ENCODE data around the gene STMN1.

The STMN1 gene

DNA sequence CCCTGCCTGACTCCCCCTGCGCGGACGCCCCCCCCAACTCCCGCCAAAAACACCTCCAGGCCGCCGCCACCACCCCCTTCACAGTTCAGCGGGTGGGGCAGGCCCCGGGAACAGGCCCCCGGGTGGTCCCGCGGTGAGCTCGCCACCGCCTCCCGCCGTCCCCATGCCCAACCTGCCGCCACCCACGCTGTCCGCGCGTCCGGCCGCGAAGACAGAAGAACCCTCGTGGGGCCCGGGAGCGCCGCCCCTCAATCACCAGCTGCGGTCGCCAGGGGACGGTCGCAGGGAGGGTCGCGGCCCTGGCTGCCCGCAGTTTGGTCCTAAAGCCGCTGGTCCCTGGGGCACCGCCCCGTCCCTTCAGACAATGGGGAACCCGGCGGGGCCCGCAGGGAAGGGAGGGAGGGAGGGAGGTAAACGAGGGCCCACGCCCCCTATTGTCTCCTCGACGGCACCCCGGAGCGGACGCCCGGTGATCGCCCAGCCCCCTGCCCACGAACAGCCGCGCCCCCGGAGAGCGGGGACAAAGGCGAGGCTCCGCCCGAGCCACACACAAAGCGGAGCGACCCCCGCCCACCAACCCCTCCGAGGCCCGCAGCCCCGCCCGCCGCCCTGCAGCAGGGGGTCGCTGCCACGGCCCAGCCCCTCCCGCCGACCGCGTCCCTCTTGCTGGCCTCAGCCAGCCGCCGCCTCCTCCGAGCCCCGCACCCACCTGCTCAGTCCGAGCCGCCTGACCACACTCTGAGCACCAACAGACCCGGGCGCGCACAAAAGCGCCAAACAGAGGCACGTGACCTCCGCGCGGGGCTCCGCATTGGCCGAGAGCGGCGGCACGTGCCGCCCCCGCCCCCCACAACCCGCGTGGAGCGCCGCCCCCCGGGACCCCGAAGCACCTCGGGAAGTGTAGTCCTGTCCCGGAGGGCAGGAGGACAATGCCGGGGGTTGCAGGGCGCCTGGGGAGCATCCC, at the start of gene STMN1:
STMN1 (minus strand) TSS at position 740 of the 964 bp plus-strand sequence. CDS start 1,743 bp downstream, outside the sequence.
- Histone ChIP-seq H3K27me3 (ENCODE audit: insufficient read depth, low read depth) (no peaks in the 10 kb centered on the region), H3K4me1 (ENCODE audit: low read depth, poor library complexity, severe bottlenecking) (peaks cover 26% of the 10 kb centered on the region), H3K4me2 (peak within 1 kb of the TSS; percentile 83), H3K4me3 (IDR thresholded peaks at IDR 0.05; ENCODE audit: insufficient read depth, low read depth, low read length) (peak within 1 kb of the TSS; percentile 92), H4K20me1 (ENCODE audit: insufficient read depth) (0 out of 2 replicates have a peak, but pooled peaks cover 3% of the 10 kb centered on the region), H3K36me3 (ENCODE audit: insufficient read depth) (peaks cover 4% of the 10 kb centered on the region; the same call in 1 of the 2 replicates), H3K79me2 (ENCODE audit: insufficient read depth, low read depth) (peaks cover 33% of the 10 kb centered on the region), H3K9ac (peak within 1 kb of the TSS; percentile 88), H2AFZ (ENCODE audit: low read depth) (peak within 1 kb of the TSS; percentile 60), H3K27ac (peak within 1 kb of the TSS; percentile 65)
- TF ChIP-seq, protein P1, sequence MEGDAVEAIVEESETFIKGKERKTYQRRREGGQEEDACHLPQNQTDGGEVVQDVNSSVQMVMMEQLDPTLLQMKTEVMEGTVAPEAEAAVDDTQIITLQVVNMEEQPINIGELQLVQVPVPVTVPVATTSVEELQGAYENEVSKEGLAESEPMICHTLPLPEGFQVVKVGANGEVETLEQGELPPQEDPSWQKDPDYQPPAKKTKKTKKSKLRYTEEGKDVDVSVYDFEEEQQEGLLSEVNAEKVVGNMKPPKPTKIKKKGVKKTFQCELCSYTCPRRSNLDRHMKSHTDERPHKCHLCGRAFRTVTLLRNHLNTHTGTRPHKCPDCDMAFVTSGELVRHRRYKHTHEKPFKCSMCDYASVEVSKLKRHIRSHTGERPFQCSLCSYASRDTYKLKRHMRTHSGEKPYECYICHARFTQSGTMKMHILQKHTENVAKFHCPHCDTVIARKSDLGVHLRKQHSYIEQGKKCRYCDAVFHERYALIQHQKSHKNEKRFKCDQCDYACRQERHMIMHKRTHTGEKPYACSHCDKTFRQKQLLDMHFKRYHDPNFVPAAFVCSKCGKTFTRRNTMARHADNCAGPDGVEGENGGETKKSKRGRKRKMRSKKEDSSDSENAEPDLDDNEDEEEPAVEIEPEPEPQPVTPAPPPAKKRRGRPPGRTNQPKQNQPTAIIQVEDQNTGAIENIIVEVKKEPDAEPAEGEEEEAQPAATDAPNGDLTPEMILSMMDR (conservative IDR thresholded peaks at IDR 0.05; ENCODE audit: low read depth, low read length): no peak

DNA sequence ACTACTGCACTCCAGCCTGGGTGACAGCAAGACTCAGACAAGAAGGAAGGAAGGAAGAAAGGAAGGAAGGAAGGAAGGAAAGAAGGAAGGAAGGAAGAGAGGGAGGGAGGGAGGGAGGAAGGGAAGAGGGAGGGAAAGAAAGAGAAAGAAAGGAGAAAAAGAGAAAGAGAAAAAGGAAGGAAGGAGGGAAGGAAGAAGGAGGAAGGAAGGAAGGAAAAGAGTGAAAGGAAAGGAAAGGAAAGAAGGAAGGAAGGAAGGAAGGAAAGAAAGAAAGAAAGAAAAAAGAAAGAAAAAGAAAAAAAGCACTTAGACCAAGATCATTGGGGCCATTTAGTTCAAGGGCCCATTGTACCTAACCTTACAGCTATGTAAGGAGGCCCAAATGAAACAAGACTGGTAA, 49.3 kb upstream of the STMN1 start:
- H3K4me2 ChIP-seq: no peak overlapping the region
- no peaks in the 10 kb centered on the region for H3K36me3 ChIP-seq (ENCODE audit: insufficient read depth)
- H3K4me3 ChIP-seq (IDR thresholded peaks at IDR 0.05; ENCODE audit: insufficient read depth, low read depth, low read length): no peak overlapping the region
- H3K27me3 ChIP-seq (ENCODE audit: insufficient read depth, low read depth): no peaks in the 10 kb centered on the region
- no peaks in the 10 kb centered on the region for H3K79me2 ChIP-seq (ENCODE audit: insufficient read depth, low read depth)
- H4K20me1 ChIP-seq (ENCODE audit: insufficient read depth): no peaks in the 10 kb centered on the region
- TF ChIP-seq, protein P1 (conservative IDR thresholded peaks at IDR 0.05; ENCODE audit: low read depth, low read length): no peak
- H2AFZ ChIP-seq (ENCODE audit: low read depth): no peak overlapping the region
- no peak overlapping the region for H3K9ac ChIP-seq
- H3K27ac ChIP-seq: no peak overlapping the region
- no peaks in the 10 kb centered on the region for H3K4me1 ChIP-seq (ENCODE audit: low read depth, poor library complexity, severe bottlenecking)

DNA sequence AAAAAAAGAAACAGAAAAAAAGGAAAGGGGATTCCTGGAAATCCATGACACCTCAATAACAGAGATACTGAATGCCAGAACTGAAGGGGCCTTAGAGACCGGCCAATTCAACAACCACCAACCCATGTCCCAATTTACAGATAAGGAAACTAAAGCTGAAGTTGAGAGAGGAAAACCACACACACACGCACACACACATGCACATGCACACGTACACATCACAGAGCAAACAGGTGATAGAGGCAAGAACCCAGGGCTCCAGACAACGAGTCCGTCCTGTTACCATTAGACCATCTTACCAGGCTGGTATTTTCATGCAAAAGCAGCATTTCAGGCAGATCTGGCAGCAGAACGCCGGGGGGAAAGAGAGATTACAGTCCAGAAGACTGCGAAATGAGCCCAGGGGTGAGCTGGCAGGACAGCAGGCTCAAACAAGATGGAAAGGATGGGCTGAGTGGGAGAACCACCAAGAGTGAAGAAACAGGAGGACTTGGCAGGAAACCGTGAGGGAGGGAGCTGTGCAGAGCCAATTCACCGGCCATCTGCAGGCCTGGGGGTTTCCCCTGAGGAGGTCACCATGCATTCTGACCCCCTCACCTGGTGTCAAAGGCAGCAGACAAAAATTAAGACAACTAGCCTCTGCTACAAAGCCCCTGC, 48.2 kb upstream of the STMN1 start:
- H3K4me2 ChIP-seq: no peak overlapping the region
- no peaks in the 10 kb centered on the region for H4K20me1 ChIP-seq (ENCODE audit: insufficient read depth)
- H3K27me3 ChIP-seq (ENCODE audit: insufficient read depth, low read depth): no peaks in the 10 kb centered on the region
- no peak overlapping the region for H2AFZ ChIP-seq (ENCODE audit: low read depth)
- H3K36me3 ChIP-seq (ENCODE audit: insufficient read depth): no peaks in the 10 kb centered on the region
- TF ChIP-seq, protein P1 (conservative IDR thresholded peaks at IDR 0.05; ENCODE audit: low read depth, low read length): no peak
- no peaks in the 10 kb centered on the region for H3K4me1 ChIP-seq (ENCODE audit: low read depth, poor library complexity, severe bottlenecking)
- no peak overlapping the region for H3K9ac ChIP-seq
- H3K4me3 ChIP-seq (IDR thresholded peaks at IDR 0.05; ENCODE audit: insufficient read depth, low read depth, low read length): no peak overlapping the region
- H3K79me2 ChIP-seq (ENCODE audit: insufficient read depth, low read depth): no peaks in the 10 kb centered on the region
- no peak overlapping the region for H3K27ac ChIP-seq

DNA sequence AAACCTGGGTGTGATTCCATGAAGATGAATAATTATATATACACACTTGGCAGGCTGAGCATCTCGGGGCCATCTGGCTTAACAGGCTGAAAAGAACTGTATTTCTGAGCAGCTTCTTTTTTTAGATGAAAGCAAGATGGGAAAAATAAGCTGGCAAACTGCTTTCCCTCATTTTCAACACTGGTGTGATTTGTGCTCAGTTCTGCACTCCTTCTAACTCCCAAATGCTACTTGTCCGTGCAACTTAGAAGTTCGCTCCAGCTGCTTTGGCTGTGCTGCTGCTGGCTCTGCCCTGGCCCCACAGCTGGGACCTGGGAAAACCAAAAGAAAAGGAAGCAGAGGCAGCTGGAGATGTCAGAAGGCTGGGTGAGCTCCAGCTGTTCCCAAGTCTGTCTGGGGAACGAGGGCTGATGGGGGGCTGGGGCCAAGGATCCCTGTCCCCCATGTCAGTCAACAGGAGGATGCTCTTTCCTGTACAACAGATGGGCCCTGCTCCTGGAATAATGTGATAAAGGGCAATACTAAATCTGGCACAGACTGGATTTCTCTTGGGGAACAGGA, 46.7 kb upstream of the STMN1 start:
- Histone ChIP-seq H4K20me1 (ENCODE audit: insufficient read depth) (no peaks in the 10 kb centered on the region), H3K4me3 (IDR thresholded peaks at IDR 0.05; ENCODE audit: insufficient read depth, low read depth, low read length) (no peak overlapping the region), H3K27ac (no peak overlapping the region), H3K9ac (no peak overlapping the region), H3K27me3 (ENCODE audit: insufficient read depth, low read depth) (no peaks in the 10 kb centered on the region), H3K4me2 (no peak overlapping the region), H2AFZ (ENCODE audit: low read depth) (no peak overlapping the region), H3K79me2 (ENCODE audit: insufficient read depth, low read depth) (no peaks in the 10 kb centered on the region), H3K36me3 (ENCODE audit: insufficient read depth) (no peaks in the 10 kb centered on the region), H3K4me1 (ENCODE audit: low read depth, poor library complexity, severe bottlenecking) (no peaks in the 10 kb centered on the region)
- TF ChIP-seq, protein P1 (conservative IDR thresholded peaks at IDR 0.05; ENCODE audit: low read depth, low read length): no peak

Measured in KMS-11 (cell line).